ENCODE results near the gene CPNE9.

CPNE9 gene

DNA sequence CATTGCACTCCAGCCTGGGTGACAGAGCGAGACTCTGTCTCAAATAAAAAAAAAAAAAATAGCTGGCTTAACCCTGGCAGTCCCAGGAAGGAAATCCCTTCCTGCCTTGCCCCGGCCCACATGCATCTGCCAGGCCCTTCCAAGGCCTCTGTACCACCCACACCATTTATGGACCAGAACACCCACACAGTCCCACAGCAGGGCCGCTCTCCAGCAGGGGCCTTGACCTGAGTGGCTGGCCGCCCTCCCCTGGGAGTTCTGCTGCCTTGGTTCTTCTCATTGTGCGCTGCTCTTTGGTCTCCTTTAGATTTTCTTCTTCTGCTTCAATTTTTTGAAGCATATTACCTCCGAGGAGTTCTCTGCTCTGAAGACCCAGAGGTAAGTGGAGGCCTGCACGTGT lies 16.1 kb upstream of the CPNE9 start:
- DNase-seq, result no peak

DNA sequence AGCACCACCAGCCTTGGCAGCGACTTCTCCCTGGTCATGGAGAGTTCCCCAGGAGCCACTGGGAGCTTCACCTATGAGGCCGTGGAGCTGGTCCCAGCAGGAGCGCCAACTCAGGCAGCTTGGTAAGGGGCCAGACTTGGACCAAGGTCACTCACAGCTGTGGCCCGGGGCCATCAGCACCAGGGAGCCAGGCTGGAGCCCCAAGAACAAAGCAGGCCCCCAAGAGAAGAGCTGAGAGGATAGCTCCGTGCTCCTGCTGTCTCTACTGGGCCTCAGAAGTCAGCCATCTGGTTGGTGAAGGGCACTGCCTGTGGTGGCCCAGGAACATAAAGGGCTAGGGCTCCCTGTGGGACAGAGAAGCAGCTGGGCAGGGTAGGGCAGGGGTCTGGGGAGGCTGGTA lies 14.7 kb upstream of the CPNE9 start:
- no peak for DNase-seq

DNA sequence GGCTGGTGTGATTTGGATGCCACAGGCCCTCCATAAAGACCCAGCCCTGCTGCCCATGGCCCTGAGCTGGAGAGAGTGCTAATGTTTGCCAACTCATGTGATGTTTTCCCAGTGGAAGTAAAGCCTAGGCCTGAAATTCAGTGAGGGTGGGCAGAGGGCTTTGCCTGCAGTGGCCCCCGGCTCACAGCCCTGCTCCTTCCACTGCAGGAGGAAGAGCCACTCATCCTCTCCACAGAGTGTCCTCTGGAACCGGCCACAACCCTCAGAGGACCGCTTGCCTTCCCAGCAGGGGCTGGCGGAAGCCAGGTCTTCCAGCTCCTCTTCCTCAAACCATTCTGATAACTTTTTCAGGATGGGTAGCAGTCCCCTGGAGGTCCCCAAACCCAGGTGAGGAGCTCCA lies 13.9 kb upstream of the CPNE9 start:
- DNase-seq, result no peak

DNA sequence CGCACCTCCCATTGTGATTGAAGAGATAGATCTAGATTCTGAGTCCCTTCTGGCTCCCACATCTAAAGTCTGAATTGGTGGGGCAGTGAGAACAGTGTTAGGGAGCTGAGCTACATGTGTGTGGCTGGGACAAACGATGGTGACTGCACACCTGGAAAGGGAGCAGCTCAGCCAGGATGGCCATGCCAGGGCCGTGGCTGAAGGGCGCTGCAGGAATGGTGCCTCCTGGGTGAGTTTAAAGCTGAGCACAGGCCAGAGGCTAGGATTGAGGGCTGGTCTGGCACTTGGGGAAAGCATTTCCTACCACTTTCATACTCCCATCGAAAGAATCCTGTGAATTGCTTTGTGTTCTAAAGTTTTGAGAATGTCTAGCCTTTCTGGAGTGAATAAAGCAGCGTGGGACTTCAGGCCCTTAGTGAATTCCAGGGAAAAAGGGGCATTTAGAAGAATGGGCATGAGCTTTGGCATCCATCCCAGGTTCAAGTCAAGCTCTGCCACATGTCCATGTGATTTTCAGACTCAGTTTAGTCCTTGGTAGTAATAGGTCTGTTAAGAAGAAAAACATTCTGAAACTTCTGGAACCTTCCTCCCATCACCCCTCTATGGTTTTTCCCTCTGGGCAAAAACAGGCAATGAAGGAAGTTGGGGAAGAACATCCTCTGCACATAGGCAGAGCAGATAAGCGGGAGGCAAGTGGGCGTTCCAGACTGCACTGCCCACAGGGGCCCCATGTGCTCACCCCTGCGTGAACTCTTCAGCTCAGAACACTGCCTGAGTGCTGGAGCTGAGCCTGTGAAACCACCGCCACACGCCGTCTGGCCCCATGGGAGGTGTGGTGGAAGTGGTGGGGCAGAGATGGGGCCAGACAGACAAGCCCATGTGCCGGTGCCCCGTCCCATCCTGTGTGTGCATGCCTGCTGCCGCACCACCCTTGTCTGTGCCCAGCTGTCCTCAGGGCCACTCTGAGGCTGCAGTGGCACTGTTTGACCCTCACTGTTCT lies 12.9 kb upstream of the CPNE9 start:
- no peak for DNase-seq

DNA sequence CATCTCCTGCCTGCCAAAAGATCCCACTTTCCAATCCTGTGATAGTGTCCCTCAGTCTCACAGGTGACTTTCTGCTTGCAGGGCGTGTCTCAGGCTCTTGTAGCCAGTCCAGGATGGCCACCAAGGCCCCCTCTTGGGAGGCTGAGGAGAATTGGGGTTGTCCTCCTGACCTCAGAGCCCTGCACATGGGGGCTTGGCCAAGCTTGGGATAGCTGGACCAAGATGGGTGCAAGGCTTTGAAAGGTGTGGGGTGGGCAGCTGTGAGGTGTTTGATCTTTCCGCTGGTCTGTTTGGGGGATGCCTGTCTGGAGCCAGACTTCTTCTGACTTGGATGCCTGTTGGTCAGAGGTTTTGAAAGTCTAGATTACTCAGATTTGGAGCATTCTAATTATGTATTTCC lies 12.0 kb upstream of the CPNE9 start:
- DNase-seq, result no peak

DNA sequence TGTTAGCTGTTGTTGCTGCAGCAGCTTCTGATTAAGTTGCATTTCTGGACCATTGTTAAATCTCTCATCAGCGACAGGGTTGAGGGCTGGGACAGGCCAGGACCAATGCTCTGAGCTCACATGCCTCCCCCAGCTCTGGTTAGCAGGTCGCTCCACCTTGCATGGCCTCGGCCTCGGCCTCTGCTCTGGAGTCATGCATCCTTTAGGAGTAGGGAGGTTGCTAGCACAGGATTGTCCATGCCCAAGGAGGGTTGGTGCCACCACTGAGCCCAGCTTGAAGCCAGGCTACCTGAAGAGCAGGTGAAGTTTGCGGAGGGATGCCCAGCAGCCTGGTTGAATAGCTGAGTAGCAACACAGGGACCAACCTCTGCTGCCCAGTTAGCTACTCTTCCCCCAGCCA lies 11.2 kb upstream of the CPNE9 start:
- no peak for DNase-seq

DNA sequence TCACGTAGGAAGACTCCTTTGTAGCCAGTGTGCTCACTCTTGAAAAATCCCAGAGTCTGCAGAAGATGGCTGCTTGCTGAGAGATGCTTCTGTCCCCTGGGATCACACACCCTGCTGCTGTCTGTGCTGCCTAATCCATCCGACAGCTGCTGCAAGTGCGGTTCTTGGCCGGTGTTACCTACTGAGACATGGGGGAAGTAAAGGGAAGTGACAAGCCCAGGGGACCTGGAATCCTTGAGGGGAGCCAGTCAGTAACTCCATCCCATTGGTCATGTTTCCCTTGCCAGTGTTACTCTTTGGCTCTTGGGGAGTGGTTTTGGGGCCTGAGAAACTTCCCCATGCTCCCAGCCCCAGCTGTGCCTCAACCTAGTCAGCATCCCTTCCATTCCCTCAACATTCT lies 8.3 kb upstream of the CPNE9 start:
- DNase-seq, result no peak

DNA sequence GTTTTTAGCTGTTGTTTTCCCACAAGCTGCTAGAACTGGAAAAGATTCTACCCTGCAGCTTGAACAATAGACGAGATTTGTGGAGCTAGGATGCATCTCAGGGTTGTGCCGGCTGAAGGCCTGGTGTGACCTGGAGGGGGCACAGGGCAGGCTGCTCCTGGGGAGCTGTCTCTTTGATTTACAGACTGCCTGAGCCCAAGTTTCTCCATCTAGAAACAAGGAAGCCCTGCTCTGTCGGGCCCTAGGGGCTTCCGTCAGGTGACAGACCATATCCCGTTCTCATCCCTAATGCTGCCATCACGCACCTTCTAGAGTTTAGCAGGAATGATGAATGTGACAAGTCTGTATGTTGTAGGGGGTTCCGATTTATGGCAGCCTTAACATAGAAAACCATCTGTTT lies 7.9 kb upstream of the CPNE9 start:
- DNase-seq, result no peak

DNA sequence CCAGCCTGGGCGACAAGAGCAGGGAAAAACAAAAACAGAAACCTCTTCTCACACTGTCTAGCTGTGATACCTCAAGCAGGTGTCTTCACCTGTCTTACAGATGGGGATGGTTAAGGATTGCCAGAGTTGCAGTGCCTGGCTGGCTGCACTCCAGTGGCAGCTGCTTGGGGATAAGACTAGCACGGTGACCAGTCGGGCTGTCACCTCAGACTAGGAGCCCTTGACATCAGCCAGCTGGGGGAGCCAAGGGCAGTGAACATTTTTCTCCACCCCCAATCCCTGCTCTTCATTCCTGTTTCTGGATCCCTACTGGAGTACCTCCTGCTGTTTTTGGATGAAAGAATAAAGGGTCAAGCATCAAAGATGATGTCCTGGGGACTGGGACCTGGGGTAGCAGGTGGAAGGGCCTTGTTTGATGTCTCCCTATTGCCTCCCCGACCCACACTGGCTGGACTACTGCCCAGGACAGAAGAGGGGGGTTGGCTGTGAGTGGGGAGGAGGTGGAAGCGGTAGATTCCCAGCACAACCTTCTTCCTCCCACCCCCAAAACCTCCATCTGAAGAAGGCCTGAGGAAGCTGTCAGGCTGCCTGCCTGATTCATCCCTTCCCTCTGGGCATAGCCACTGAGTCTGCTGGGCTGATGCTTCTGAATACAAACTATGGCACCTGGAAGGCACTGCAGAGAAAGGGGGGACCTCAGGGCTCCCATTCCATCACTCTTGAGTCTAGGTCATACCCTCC lies 7.0 kb upstream of the CPNE9 start:
- DNase-seq, result no peak

DNA sequence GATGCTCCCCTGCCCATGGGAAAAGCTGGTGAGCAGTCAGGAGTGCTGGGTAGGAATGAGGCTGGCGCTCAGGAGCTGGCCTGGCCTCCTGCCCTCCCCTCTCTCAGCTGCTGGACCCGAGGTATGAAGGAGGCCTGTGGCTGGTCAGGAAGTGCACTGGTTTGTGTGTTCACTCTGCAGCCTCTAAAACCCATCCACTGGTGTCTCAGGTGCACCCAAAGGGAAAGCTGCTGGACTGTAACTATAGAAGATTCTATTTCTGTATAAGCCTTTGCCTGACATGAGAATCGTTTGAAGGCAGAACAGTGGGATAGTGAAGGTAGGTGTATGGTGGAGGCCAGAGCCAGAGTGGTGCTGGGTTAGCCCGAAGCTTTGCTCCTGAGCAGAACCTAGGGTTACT lies 5.7 kb upstream of the CPNE9 start:
- DNase-seq, result no peak

DNA sequence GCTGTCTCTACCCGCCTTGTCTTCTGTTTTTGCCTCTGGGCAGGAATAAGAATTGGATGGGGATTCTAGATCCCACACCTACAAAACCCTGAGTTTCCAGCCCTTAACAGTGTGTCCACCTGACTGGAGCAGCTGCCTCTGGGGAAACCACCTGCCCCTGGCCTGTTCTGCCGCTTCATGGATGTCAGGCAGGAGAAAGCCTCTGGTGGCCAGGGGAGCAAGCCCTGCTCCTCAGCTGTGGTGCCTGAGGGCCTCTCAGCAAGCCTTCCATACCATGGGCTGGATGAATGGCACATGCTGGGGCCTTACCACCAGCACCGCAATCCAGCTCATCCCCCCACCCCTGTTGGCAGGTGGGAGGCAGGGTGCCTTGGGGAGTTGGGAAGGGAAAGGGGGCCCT lies 5.3 kb upstream of the CPNE9 start:
- DNase-seq, result no peak

DNA sequence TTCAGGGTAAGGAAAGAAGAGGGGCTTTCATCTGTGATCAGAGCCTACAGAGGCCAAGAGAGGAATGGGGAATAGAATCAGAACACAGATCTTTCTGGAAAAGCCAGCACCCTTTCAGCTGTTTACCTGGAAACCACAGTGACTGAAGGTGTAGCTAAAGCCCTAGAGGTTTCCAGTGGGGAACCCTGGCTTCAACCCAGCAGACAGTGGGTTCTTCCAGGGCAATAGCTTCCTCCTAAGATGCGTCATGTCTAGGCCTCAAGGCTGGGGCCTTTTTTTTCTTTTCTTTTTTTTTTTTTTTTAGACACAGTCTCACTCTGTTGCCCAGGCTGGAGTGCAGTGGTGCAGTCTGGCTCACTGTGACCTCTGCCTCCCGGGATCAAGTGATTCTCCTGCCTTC lies 3.1 kb upstream of the CPNE9 start:
- no peak for DNase-seq

DNA sequence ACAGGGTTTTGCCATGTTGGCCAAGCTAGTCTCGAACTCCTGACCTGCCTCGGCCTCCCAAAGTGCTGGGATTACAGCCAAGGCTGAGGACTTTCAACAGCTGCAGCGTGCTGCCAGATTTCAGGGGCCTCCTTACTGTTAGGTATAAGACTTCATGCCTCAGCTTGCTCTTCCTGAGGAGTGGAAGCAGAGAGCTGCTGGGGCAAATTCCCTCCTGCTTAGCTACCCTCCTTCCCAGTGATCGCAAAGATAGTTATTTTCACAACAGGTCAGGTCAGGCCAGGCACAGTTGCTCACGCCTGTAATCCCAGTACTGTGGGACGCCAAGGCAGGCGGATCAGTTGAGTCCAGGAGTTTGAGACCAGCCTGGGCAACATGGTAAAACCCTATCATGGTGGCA lies 2.6 kb upstream of the CPNE9 start:
- no peak for DNase-seq

DNA sequence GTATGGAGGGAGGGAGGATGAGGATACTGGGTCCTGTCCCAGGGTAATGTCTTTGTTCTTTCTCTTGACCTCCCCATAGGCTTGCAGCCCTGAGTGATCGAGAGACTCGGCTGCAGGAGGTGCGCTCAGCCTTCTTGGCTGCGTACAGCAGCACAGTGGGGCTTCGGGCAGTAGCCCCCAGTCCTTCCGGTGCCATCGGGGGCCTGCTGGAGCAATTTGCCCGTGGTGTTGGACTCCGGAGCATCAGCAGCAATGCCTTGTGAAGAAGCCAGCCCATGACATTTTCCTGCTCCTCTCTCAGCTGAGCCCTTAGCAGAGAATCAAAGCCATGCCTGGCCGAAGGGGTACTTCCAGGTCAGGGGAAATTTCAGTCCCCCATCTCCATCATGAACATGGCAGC lies 1.9 kb upstream of the CPNE9 start:
- DNase-seq, result no peak

DNA sequence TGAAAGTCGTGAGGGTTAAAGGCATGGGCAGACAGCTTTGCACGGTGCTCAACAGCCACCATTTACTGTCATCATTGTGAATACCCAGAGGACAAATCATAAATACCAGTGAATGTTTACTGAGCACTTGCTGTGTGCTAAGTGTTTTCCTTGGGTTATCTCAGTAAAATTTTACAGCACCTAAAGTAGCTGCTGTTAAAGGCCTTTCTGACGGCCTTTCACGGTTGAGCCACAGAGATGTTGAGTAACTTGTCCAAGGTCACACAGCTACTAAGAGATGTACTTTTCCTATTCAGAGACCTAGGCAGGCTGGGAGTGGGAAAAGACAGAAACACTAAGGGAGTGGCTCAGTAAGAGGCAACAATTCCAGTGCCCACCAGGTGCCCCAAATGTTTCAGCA lies 393 bp upstream of the CPNE9 start:
- no peak for DNase-seq

DNA sequence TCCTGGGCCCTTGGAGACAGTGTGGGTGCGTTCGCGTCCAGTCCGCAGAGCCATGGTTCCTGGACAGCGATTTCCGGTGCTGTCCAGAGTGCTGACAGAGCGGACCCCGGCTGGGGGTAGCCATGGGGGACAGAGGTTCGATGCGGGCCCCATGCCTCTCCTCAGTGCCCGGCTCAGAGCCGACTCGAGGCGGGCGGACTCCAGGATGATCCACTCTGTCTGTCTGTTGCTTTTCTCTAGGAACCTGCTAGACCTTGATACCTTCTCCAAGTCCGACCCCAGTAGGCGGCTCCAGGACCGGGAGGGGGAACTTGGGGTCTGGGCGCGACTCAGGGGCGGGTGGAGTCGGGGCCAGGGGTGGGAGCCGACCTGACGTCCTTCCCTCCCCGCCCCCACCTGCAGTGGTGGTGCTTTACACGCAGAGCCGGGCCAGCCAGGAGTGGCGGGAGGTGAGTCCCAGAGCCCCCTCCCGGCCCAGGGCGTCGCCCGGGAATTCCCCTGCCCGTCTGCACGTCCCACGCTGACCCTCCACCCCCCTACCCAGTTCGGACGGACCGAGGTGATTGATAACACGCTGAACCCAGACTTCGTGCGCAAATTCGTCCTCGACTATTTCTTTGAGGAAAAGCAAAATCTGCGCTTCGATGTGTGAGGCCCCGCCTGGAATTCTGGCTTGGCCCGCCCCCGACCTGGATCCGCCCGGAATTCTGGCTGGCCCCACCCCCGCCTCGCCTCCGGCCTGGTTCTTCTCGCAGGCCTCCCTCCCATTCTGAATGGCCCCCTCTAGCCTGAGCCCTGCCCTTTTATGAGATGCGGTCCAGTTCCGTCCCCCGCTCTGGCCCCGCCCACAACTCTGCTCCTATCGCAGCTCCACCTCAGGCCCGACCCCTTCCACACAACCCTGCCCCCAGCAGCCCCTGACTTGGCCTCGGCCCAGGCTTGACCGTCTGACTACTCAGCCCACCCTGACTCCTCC lies 1.0 kb downstream of the CPNE9 start:
- DNase-seq, result peak; percentile 38

DNA sequence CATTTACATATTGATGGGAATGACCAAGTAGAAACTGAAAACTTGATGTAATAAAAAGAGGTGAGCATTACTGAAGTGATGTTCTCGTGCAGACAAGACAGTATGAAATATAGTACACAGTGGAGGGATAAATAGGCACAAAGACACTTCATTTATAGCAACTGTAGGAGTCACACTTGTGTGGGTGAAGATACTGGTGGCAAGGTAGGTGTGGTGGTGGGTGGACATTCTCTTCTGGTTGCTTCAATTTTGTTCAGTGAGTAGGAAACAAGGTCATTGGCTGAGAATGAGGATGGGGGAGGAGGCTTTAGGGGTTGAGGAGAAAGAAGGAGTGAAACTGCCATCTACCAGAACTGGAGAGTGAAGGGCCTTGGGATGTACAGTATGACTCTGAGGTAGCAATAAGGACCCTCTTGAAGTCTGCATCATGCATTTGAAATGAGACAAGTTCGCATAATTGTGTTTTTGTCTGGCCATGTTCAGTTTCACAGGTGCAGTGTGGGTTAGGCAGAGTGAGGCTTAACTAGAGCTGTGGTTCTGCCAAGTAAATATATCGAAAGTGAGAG lies 6.6 kb downstream of the CPNE9 start:
- DNase-seq, result no peak

DNA sequence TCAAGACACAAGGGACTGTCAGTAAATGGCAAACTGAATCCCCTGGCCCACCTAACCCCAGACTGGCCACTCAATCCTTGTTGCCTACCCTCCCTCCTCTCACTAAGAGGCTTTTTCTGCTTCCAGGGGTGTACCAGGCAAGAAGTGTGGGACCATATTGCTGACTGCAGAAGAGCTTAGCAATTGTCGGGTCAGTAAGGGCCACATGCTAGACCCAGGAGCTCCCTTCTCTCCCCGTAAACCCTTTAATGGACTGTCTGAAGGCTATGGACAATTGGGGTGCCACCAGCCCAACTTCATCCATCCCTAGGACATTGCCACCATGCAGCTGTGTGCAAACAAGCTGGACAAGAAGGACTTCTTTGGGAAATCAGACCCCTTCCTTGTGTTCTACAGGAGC lies 8.8 kb downstream of the CPNE9 start:
- no peak for DNase-seq

DNA sequence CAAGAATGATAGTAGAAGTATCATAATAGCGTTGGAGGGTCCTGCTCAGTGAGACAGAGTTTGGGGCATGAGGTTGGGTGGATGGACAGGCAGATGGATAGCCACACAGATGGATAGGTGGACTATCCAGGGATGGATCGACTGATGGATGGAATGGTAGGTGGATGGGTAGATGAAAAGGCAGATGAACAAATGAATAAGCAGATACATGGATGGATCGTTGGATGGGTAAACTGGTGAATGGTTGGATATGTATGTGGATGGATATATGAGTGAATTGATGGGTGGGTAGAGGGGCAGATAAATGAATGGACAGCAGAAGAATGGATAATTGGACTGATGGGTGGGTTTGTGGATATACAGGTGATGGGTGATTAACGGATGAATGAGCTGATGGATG lies 9.5 kb downstream of the CPNE9 start:
- DNase-seq, result no peak

DNA sequence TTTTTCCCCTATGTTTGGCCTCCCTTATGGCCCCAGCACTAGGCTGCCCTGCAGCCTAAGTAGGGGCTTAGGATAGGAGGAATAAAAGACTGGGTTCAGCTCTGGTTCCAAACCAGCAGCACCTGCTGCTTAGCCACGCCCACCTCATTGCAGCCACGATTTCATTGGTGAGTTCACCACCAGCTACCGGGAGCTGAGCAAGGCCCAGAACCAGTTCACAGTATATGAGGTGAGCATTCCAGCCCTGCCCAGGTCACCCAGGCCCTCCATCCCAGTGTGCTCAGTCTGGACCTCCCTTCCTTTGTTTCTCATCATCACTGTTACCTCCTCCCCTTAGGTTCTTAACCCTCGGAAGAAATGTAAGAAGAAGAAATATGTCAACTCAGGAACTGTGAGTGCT lies 11.5 kb downstream of the CPNE9 start:
- DNase-seq, result no peak

DNA sequence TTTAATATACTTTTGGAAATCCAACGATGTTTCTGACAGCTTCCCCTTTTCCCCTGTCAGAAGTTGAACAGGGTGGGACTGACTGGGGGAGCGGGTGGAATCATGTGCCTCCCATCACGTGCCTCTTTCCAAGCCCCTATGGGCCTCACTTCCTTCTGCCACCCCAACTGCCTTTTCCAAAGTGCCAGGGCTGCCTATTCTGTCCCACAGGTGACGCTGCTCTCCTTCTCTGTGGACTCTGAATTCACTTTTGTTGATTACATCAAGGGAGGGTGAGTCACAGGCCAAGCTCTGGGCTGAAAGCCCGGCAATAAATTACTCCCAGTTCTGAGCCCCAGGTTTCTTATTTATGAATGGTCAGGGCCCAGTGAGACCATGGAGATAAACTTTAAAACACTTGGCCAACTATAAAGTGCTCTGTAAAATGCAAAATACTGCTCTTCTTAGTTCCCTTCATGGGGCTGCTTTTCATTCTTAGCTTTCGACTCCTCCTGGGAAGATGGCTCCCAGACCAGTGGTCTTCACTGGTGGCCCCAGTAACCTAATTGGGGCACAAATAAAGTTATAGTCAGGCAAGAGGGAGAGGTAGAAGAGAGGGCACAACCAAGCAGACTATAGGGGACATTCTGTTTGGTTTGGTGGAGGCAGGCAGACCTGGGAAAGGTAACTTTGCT lies 12.3 kb downstream of the CPNE9 start:
- DNase-seq, result no peak
